Suprapubic skin (tissue), 4 donors: Measurements from ENCODE around the gene EMC8. TPM values are rescaled to one million over a fixed set of nuclear protein-coding genes. Genes with fewer than 3 reads are reported as not detected.
A peak's percentile ranks its signal among the peaks of the same experiment; 100 is the strongest.

Experiments
- DNase-seq, 2 donors: peaks; one replicate each; pipeline ENCODE4 v3.0.0-alpha.2; 2019; ENCODE audit warnings: low spot score in 2 of 2
- H3K27ac ChIP-seq: fragments of 200-600 bp; sonication (generic); one replicate; pipeline ENCODE4 v1.5.1; 2019
- H3K27me3 ChIP-seq: fragments of 200-600 bp; sonication (generic); one replicate; pipeline ENCODE4 v1.5.1; 2019
- H3K36me3 ChIP-seq: fragments of 200-600 bp; sonication (generic); one replicate; pipeline ENCODE4 v1.5.1; 2019
- H3K4me1 ChIP-seq: fragments of 200-600 bp; sonication (generic); one replicate; pipeline ENCODE4 v1.5.1; 2019
- H3K4me3 ChIP-seq: fragments of 200-600 bp; sonication (generic); one replicate; pipeline ENCODE4 v1.5.1; 2019; ENCODE audit warnings: mild to moderate bottlenecking
- H3K9me3 ChIP-seq: fragments of 200-600 bp; sonication (generic); one replicate; pipeline ENCODE4 v1.5.1; 2019
- CTCF ChIP-seq, 2 donors: fragments of 200-600 bp in 1 of 2; fragments of 450-650 bp in 1 of 2; sonication (generic) in 1 of 2; IDR thresholded peaks; one replicate each; pipeline ENCODE4 v1.5.1; 2016 to 2019; ENCODE audit warnings: antibody characterized with exemption in 2 of 2, mild to moderate bottlenecking in 1 of 2, moderate library complexity in 1 of 2
- EP300 ChIP-seq: sonication (generic); formaldehyde crosslinking; IDR thresholded peaks from one replicate; pipeline ENCODE4 v1.6.1; 2017; ENCODE audit warnings: antibody characterized with exemption
- POLR2A ChIP-seq, 2 donors: fragments of 450-650 bp; IDR thresholded peaks; one replicate each; pipeline ENCODE4 v1.6.1; 2017; ENCODE audit warnings: antibody characterized with exemption in 2 of 2, mild to moderate bottlenecking in 2 of 2, moderate library complexity in 2 of 2
- POLR2AphosphoS5 ChIP-seq, 3 donors: sonication (generic); formaldehyde crosslinking; IDR thresholded peaks; one replicate each; pipeline ENCODE4 v1.6.1; 2017; ENCODE audit warnings: antibody characterized with exemption in 3 of 3
- WGBS: methylation state at CpG from one replicate; pipeline ENCODE4 v1.1.5; 2018; 5-methylcytosine and 5-hydroxymethylcytosine counted together
- total RNA-seq, 4 donors: library from RNA; depleted of rRNA; stranded (reverse); fragments of >200 nt; gene quantifications; one replicate each; pipeline ENCODE4 v1.1.0, GENCODE V29; 2016

The EMC8 gene
- total RNA-seq, 4 donors from 2014 or later = 20.4 to 39.5 (median 23.9) TPM

DNA sequence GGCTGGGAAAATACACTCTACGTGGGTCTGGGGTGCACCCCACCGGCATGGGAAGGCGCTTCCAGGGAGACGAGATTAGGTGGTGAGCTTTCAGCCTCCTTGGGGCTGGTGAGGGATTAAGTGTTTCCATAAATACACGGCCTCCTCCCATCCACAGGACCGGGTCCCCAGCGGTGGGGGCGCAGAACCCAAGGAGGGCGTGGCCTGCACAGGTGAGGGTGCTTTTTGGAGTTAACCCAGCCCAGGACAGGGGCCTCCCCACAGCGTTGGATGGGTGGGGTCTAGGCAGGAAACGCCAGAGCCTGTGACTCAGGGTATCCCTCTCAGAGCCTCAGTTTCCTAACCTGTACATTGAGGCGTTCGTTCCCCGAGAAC, 49.6 kb downstream of the EMC8 start:
- 40% methylated on average over 7 of the region's 14 CpGs for WGBS
- H3K4me3 ChIP-seq = peak overlapping the region; percentile 68
- H3K27ac ChIP-seq = no peak overlapping the region
- peaks cover 66% of the 10 kb centered on the region for H3K4me1 ChIP-seq
- no peaks in the 10 kb centered on the region for H3K36me3 ChIP-seq
- no peaks in the 10 kb centered on the region for H3K27me3 ChIP-seq
- DNase-seq = no peak
- no peaks in the 10 kb centered on the region for H3K9me3 ChIP-seq
- TF ChIP-seq POLR2A (IDR thresholded peaks at IDR 0.05) = no peak

DNA sequence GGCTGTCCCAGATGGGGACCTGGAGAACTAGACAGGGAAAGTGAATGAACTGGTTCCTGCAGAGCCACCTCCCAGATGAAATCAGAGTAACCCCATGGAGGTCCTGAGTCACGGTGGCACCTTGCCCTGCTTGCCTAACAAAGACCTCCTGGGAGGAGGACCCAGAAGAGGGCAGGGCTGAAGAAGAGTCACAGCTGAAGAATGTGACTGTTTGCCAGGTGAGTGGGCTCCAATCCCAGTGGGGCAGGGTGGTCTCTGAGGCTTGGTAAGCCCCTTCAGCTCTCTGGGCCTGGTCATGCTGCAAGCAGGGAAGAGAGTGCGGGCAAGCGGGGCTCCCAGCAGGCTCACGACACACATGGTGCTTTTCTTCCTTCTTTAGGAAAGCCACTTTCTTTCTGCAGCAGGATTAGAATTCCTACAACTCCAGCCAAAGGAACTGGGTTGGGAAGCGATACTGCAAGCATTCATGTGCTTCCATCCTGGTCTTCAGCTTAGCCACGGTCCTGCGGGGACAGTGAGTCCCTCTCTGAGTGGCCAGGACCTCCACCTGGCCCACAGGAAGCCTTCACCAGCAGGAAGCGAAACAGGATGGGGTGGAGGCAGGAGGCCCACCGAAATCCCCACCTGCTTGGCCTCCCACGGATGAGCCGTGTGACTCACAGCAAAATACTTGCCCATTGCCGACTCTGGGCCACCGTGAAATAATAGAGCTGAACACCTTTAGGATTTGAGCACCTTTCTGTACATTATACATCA, 52.7 kb downstream of the EMC8 start:
- Histone ChIP-seq H3K27ac (peak overlapping the region; percentile 36), H3K27me3 (no peaks in the 10 kb centered on the region), H3K36me3 (no peaks in the 10 kb centered on the region), H3K4me3 (no peak overlapping the region), H3K9me3 (no peaks in the 10 kb centered on the region), H3K4me1 (peaks cover 38% of the 10 kb centered on the region)
- TF ChIP-seq EP300 (no peak), POLR2A (IDR thresholded peaks at IDR 0.05) (no peak), CTCF (IDR thresholded peaks at IDR 0.05) (no peak), POLR2AphosphoS5 (IDR thresholded peaks at IDR 0.05) (no peak)
- DNase-seq = peak in 1 of 2 donors; percentile 71
- 81% methylated on average over 12 of the region's 13 CpGs for WGBS

GRCh38 chr16:85738923-85739715, 60.2 kb downstream of the EMC8 start:
- no peaks in the 10 kb centered on the region for H3K9me3 ChIP-seq
- no peaks in the 10 kb centered on the region for H3K36me3 ChIP-seq
- no peaks in the 10 kb centered on the region for H3K4me1 ChIP-seq
- TF ChIP-seq EP300 (no peak), POLR2AphosphoS5 (IDR thresholded peaks at IDR 0.05) (no peak), POLR2A (IDR thresholded peaks at IDR 0.05) (no peak), CTCF (IDR thresholded peaks at IDR 0.05) (no peak)
- 83% methylated on average over 10 of the region's 13 CpGs for WGBS
- DNase-seq = no peak
- no peak overlapping the region for H3K4me3 ChIP-seq
- H3K27ac ChIP-seq = no peak overlapping the region
- H3K27me3 ChIP-seq = no peaks in the 10 kb centered on the region

GRCh38 chr16:85736921-85737320, 62.4 kb downstream of the EMC8 start:
- Histone ChIP-seq H3K4me1 (no peaks in the 10 kb centered on the region), H3K27ac (no peak overlapping the region), H3K36me3 (no peaks in the 10 kb centered on the region), H3K9me3 (no peaks in the 10 kb centered on the region), H3K4me3 (no peak overlapping the region), H3K27me3 (no peaks in the 10 kb centered on the region)
- 87% methylated on average over 9 of the region's 9 CpGs for WGBS
- TF ChIP-seq EP300 (no peak), POLR2AphosphoS5 (IDR thresholded peaks at IDR 0.05) (no peak), CTCF (IDR thresholded peaks at IDR 0.05) (no peak), POLR2A (IDR thresholded peaks at IDR 0.05) (no peak)
- DNase-seq = no peak

GRCh38 chr16:85735946-85736345, 63.4 kb downstream of the EMC8 start:
- no peak overlapping the region for H3K4me3 ChIP-seq
- no peaks in the 10 kb centered on the region for H3K36me3 ChIP-seq
- no peaks in the 10 kb centered on the region for H3K4me1 ChIP-seq
- no peaks in the 10 kb centered on the region for H3K9me3 ChIP-seq
- H3K27ac ChIP-seq = no peak overlapping the region
- H3K27me3 ChIP-seq = no peaks in the 10 kb centered on the region
- no peak for TF ChIP-seq POLR2AphosphoS5 (IDR thresholded peaks at IDR 0.05)
- TF ChIP-seq POLR2A (IDR thresholded peaks at IDR 0.05) = no peak
- no peak for TF ChIP-seq CTCF (IDR thresholded peaks at IDR 0.05)
- no peak for TF ChIP-seq EP300
- 69% methylated on average over 6 of the region's 6 CpGs for WGBS
- DNase-seq = no peak
